Activated CD4-positive, alpha-beta T cell treated with anti-CD3 and anti-CD28 coated beads for 24 hours (primary cell): ENCODE data around the gene KICS2.
"Not testable (repeated sequence)": the region's sequence is repeated elsewhere in the genome, so short reads cannot be mapped to it uniquely, and the experiment has no call there.

Experiments used
- DNase-seq, 2 donors: peaks; one replicate each; pipeline ENCODE4 v3.0.0-alpha.2; 2020; ENCODE audit warnings: low read depth in 2 of 2

KICS2 gene

GRCh38 chr12:64216239-64216638 is 5.9 kb downstream of the KICS2 start:
- no peak for DNase-seq

- DNase-seq = no peak
Measured at GRCh38 chr12:64212119-64212746, 9.9 kb downstream of the KICS2 start.

- DNase-seq = no peak
Measured at GRCh38 chr12:64207453-64207852, 14.6 kb downstream of the KICS2 start.

- DNase-seq = no peak
Measured at GRCh38 chr12:64205542-64205941, 16.6 kb downstream of the KICS2 start.

GRCh38 chr12:64203775-64204174 is 18.3 kb downstream of the KICS2 start:
- no peak for DNase-seq

- DNase-seq = no peak
Measured at GRCh38 chr12:64203036-64203435, 19.1 kb downstream of the KICS2 start.

GRCh38 chr12:64195841-64196240 is 26.3 kb downstream of the KICS2 start:
- not testable (repeated sequence) for DNase-seq

- no peak for DNase-seq
Measured at GRCh38 chr12:64194333-64195149, 27.6 kb downstream of the KICS2 start.

GRCh38 chr12:64193931-64194330 is 28.2 kb downstream of the KICS2 start:
- DNase-seq = no peak

- DNase-seq = no peak
Measured at GRCh38 chr12:64192644-64193444, 29.3 kb downstream of the KICS2 start.

GRCh38 chr12:64190140-64190539 is 32.0 kb downstream of the KICS2 start:
- DNase-seq = no peak

- DNase-seq = no peak
Measured at GRCh38 chr12:64189530-64189929, 32.6 kb downstream of the KICS2 start.

- DNase-seq = no peak
Measured at GRCh38 chr12:64187794-64188193, 34.3 kb downstream of the KICS2 start.

GRCh38 chr12:64187370-64187769 is 34.7 kb downstream of the KICS2 start:
- DNase-seq = no peak

- DNase-seq = no peak
Measured at GRCh38 chr12:64186789-64187188, 35.3 kb downstream of the KICS2 start.

- no peak for DNase-seq
Measured at GRCh38 chr12:64184216-64184615, 37.9 kb downstream of the KICS2 start.

- DNase-seq = no peak
Measured at GRCh38 chr12:64181430-64182291, 40.4 kb downstream of the KICS2 start.

GRCh38 chr12:64180951-64181350 is 41.1 kb downstream of the KICS2 start:
- DNase-seq = no peak

- no peak for DNase-seq
Measured at GRCh38 chr12:64178122-64178521, 44.0 kb downstream of the KICS2 start.

GRCh38 chr12:64177001-64177400 is 45.1 kb downstream of the KICS2 start:
- no peak for DNase-seq

- DNase-seq = no peak
Measured at GRCh38 chr12:64175254-64175945, 46.7 kb downstream of the KICS2 start.
